H1 (cell line): Measurements from ENCODE around the gene FSTL4. TPM values are rescaled to one million over a fixed set of nuclear protein-coding genes. Genes with fewer than 3 reads are reported as not detected.

Experiments
- CTCF ChIA-PET: fragments of 300-600 bp; sonication (Branson Sonifier 250); formaldehyde crosslinking; loops from one replicate; lab custom pipeline; 2021; ENCODE audit not compliant: partially characterized antibody; lab: Charles Lee
- POLR2A ChIA-PET: fragments of 300-600 bp; sonication (Branson Sonifier 250); formaldehyde crosslinking; loops from one replicate; lab custom pipeline; 2021; ENCODE audit warnings: inconsistent platforms; ENCODE audit not compliant: partially characterized antibody; lab: Charles Lee
- DNase-seq, 2 experiments: peaks; one replicate each; pipeline versions ENCODE4 v3.0.0 to v3.0.0-alpha.2; 2010 to 2022; ENCODE audit warnings: low spot score in 2 of 2, low read depth in 1 of 2, mixed read lengths in 1 of 2
- FAIRE-seq: peaks from 2 replicates; lab custom pipeline; 2011; peaks lifted over from hg19 to GRCh38; lab: Jason Lieb, UNC
- H2AFZ ChIP-seq: 2 replicates; pipeline ENCODE4 v1.8.1; 2012; ENCODE audit warnings: low read length, inconsistent platforms
- H2AK5ac ChIP-seq: 2 replicates; pipeline ENCODE4 v1.6.1; 2013; ENCODE audit warnings: low read depth, low read length
- H2BK120ac ChIP-seq: replicated peaks from 2 replicates; pipeline ENCODE3; 2013; ENCODE audit warnings: low read depth, low read length, inconsistent platforms
- H2BK12ac ChIP-seq: 2 replicates; pipeline ENCODE4 v1.6.1; 2013; ENCODE audit warnings: low read depth, low read length
- H2BK15ac ChIP-seq: 2 replicates; pipeline ENCODE4 v1.6.1; 2013; ENCODE audit warnings: low read length
- H2BK20ac ChIP-seq: 2 replicates; pipeline ENCODE4 v1.6.1; 2013; ENCODE audit warnings: low read length
- H2BK5ac ChIP-seq: 2 replicates; pipeline ENCODE4 v1.6.1; 2013; ENCODE audit warnings: low read depth, low read length
- H3K14ac ChIP-seq: 2 replicates; pipeline ENCODE4 v1.6.1; 2013; ENCODE audit warnings: inconsistent platforms; ENCODE audit not compliant: insufficient read length
- H3K18ac ChIP-seq: 2 replicates; pipeline ENCODE4 v1.6.1; 2013; ENCODE audit warnings: low read length; ENCODE audit errors: extremely low read depth
- H3K23ac ChIP-seq: 2 replicates; pipeline ENCODE4 v1.6.1; 2013; ENCODE audit warnings: inconsistent platforms; ENCODE audit not compliant: insufficient read length
- H3K23me2 ChIP-seq: 2 replicates; pipeline ENCODE4 v1.6.1; 2013; ENCODE audit warnings: low read depth, low read length
- H3K27ac ChIP-seq: 2 replicates; pipeline ENCODE4 v1.6.1; 2011; ENCODE audit warnings: low read depth, low read length, inconsistent platforms
- H3K27me3 ChIP-seq, 4 experiments: replicated peaks in 1 of 4; 1 replicate in 1 of 4; 2 replicates in 3 of 4; pipeline versions ENCODE4 v1.6.1 to v1.8.1; 2011 to 2013; ENCODE audit warnings: low read length in 3 of 4, mild to moderate bottlenecking in 3 of 4, inconsistent platforms in 2 of 4, mixed read lengths in 2 of 4, moderate library complexity in 1 of 4; ENCODE audit not compliant: control insufficient read depth in 3 of 4, insufficient read depth in 3 of 4; ENCODE audit errors: extremely low read depth in 1 of 4
- H3K36me3 ChIP-seq, 4 experiments: 2 replicates each; pipeline versions ENCODE4 v1.6.1 to v1.8.1; 2011 to 2013; ENCODE audit warnings: mild to moderate bottlenecking in 4 of 4, low read length in 3 of 4, moderate library complexity in 2 of 4, control low read depth in 1 of 4, inconsistent platforms in 1 of 4; ENCODE audit not compliant: insufficient read depth in 4 of 4, control insufficient read depth in 2 of 4
- H3K4ac ChIP-seq: replicated peaks from 2 replicates; pipeline ENCODE3; 2013; ENCODE audit warnings: low read length, low read depth, mixed read lengths, inconsistent platforms; ENCODE audit not compliant: insufficient read length
- H3K4me1 ChIP-seq, 4 experiments: replicated peaks in 1 of 4; 1 replicate in 1 of 4; 2 replicates in 3 of 4; pipeline versions ENCODE4 v1.6.1 to v1.8.1; 2011 to 2013; ENCODE audit warnings: low read length in 3 of 4, inconsistent platforms in 2 of 4, mixed read lengths in 1 of 4; ENCODE audit not compliant: insufficient read depth in 4 of 4, control insufficient read depth in 3 of 4
- H3K4me2 ChIP-seq, 2 experiments: 2 replicates each; pipeline versions ENCODE4 v1.6.1 to v1.8.1; 2011 to 2013; ENCODE audit warnings: low read depth in 2 of 2, low read length in 2 of 2, control low read depth in 1 of 2, inconsistent platforms in 1 of 2, mild to moderate bottlenecking in 1 of 2; ENCODE audit not compliant: insufficient read depth in 1 of 2
- H3K4me3 ChIP-seq, 4 experiments: fragments of 200-600, 300-600 bp in 1 of 4; sonication (generic), shearing (Covaris generic), sonication (Bioruptor Twin) in 1 of 4; 2 replicates each; pipeline versions ENCODE4 v1.5.1 to v1.8.1; 2011 to 2016; ENCODE audit warnings: low read length in 4 of 4, low read depth in 3 of 4, control low read depth in 2 of 4, inconsistent platforms in 2 of 4, mild to moderate bottlenecking in 2 of 4, mixed read lengths in 1 of 4, moderate library complexity in 1 of 4; ENCODE audit not compliant: insufficient read depth in 2 of 4; ENCODE audit errors: extremely low read depth in 1 of 4
- H3K56ac ChIP-seq: replicated peaks from 2 replicates; pipeline ENCODE3; 2013; ENCODE audit warnings: low read depth, mild to moderate bottlenecking, mixed read lengths, low read length, inconsistent platforms; ENCODE audit not compliant: insufficient read length
- H3K79me1 ChIP-seq: 2 replicates; pipeline ENCODE4 v1.6.1; 2013; ENCODE audit warnings: low read depth, low read length, control low read depth
- H3K79me2 ChIP-seq, 2 experiments: 2 replicates each; pipeline versions ENCODE4 v1.6.1 to v1.8.1; 2012 to 2013; ENCODE audit warnings: low read length in 2 of 2, mild to moderate bottlenecking in 2 of 2, inconsistent platforms in 1 of 2; ENCODE audit not compliant: insufficient read depth in 2 of 2, control insufficient read depth in 1 of 2
- H3K9ac ChIP-seq, 4 experiments: replicated peaks in 1 of 4; 1 replicate in 1 of 4; 2 replicates in 3 of 4; pipeline versions ENCODE4 v1.6.1 to v1.8.1; 2011 to 2013; ENCODE audit warnings: low read depth in 3 of 4, low read length in 3 of 4, control low read depth in 2 of 4, mild to moderate bottlenecking in 2 of 4, moderate library complexity in 2 of 4, inconsistent platforms in 1 of 4; ENCODE audit errors: extremely low read depth in 1 of 4
- H3K9me3 ChIP-seq, 2 experiments: 2 replicates each; pipeline versions ENCODE4 v1.6.1 to v1.8.1; 2012 to 2013; ENCODE audit warnings: mild to moderate bottlenecking in 2 of 2, moderate library complexity in 2 of 2, control low read depth in 1 of 2, inconsistent platforms in 1 of 2, low read depth in 1 of 2, low read length in 1 of 2, mixed read lengths in 1 of 2; ENCODE audit not compliant: insufficient read depth in 2 of 2
- H4K20me1 ChIP-seq, 2 experiments: replicated peaks in 1 of 2; 2 replicates each; pipeline versions ENCODE3 to v1.8.1; 2011 to 2013; ENCODE audit warnings: inconsistent platforms in 2 of 2, low read length in 2 of 2, mild to moderate bottlenecking in 1 of 2; ENCODE audit not compliant: insufficient read depth in 2 of 2, control insufficient read depth in 1 of 2
- H4K5ac ChIP-seq: 2 replicates; pipeline ENCODE4 v1.6.1; 2013; ENCODE audit warnings: low read length, low read depth, mixed read lengths, inconsistent platforms; ENCODE audit not compliant: insufficient read length
- H4K8ac ChIP-seq: 2 replicates; pipeline ENCODE4 v1.8.0; 2013; ENCODE audit warnings: mild to moderate bottlenecking, moderate library complexity, low read length, inconsistent platforms; ENCODE audit not compliant: insufficient read depth; ENCODE audit errors: extremely low read depth
- H4K91ac ChIP-seq: replicated peaks from 2 replicates; pipeline ENCODE3; 2013; ENCODE audit warnings: low read length, mixed read lengths, inconsistent platforms; ENCODE audit not compliant: insufficient read length
- BCL11A ChIP-seq, 2 experiments: IDR thresholded peaks; one replicate each; pipeline ENCODE4 v1.6.1; 2011; ENCODE audit warnings: low read depth in 2 of 2, low read length in 2 of 2, mild to moderate bottlenecking in 2 of 2
- CHD2 ChIP-seq: IDR thresholded peaks from 2 replicates; pipeline ENCODE4 v1.6.1; 2012; ENCODE audit warnings: low read length, improper control_type of control experiment
- FOSL1 ChIP-seq: IDR thresholded peaks from 2 replicates; pipeline ENCODE4 v1.6.1; 2011; ENCODE audit warnings: mild to moderate bottlenecking, low read depth, low read length, moderate library complexity; ENCODE audit not compliant: insufficient read depth
- GABPA ChIP-seq: IDR thresholded peaks from 2 replicates; pipeline ENCODE4 v1.6.1; 2011; ENCODE audit warnings: mild to moderate bottlenecking, low read length, moderate library complexity, borderline replicate concordance; ENCODE audit not compliant: insufficient read depth
- KDM1A ChIP-seq: fragments of 200-600, 300-600 bp; sonication (generic); IDR thresholded peaks from 2 replicates; pipeline ENCODE4 v1.7.1; 2016; ENCODE audit warnings: mild to moderate bottlenecking, low read length, borderline replicate concordance
- NANOG ChIP-seq: IDR thresholded peaks from 2 replicates; pipeline ENCODE4 v1.6.1; 2011; ENCODE audit warnings: low read length, low read depth, mild to moderate bottlenecking, inconsistent platforms; ENCODE audit not compliant: insufficient read depth, poor library complexity, severe bottlenecking
- POLR2A ChIP-seq, 2 experiments: IDR thresholded peaks; 1 replicate in 1 of 2; 2 replicates in 1 of 2; pipeline ENCODE4 v1.6.1; 2011; ENCODE audit warnings: low read depth in 2 of 2, low read length in 2 of 2, mild to moderate bottlenecking in 2 of 2; ENCODE audit errors: control extremely low read depth in 1 of 2
- POU5F1 ChIP-seq: IDR thresholded peaks from 2 replicates; pipeline ENCODE4 v1.6.1; 2011; ENCODE audit warnings: low read depth, mild to moderate bottlenecking, low read length, moderate library complexity
- RFX5 ChIP-seq: IDR thresholded peaks from 2 replicates; pipeline ENCODE4 v1.6.1; 2011; ENCODE audit warnings: low read depth, low read length, improper control_type of control experiment, borderline replicate concordance
- RXRA ChIP-seq: IDR thresholded peaks from 2 replicates; pipeline ENCODE4 v1.6.1; 2011; ENCODE audit warnings: low read depth, mild to moderate bottlenecking, low read length, moderate library complexity; ENCODE audit not compliant: insufficient read depth
- SAP30 ChIP-seq: fragments of 300-600 bp; sonication (generic); IDR thresholded peaks from 2 replicates; pipeline ENCODE4 v1.7.1; 2012; ENCODE audit warnings: low read length, moderate library complexity, mild to moderate bottlenecking, inconsistent platforms; ENCODE audit not compliant: insufficient read depth, insufficient replicate concordance
- SP1 ChIP-seq: IDR thresholded peaks from 2 replicates; pipeline ENCODE4 v1.6.1; 2011; ENCODE audit warnings: low read depth, low read length
- SP2 ChIP-seq: IDR thresholded peaks from 2 replicates; pipeline ENCODE4 v1.6.1; 2012; ENCODE audit warnings: mild to moderate bottlenecking, low read length, inconsistent platforms
- YY1 ChIP-seq: IDR thresholded peaks from 2 replicates; pipeline ENCODE4 v1.6.1; 2011; ENCODE audit warnings: low read depth, mild to moderate bottlenecking, low read length
- WGBS, 2 experiments: shearing (Covaris generic) in 1 of 2; methylation state at CpG; one replicate each; pipeline versions ENCODE4 v1.1.6 to v1.1.7; 2013 to 2015; ENCODE audit warnings: low lambda C conversion rate in 2 of 2, mixed read lengths in 2 of 2, inconsistent platforms in 1 of 2, low coverage in 1 of 2, missing lambda C conversion rate in 1 of 2; ENCODE audit not compliant: insufficient replicate concordance in 2 of 2, insufficient coverage in 1 of 2, insufficient read length in 1 of 2; ENCODE audit errors: extremely low coverage in 1 of 2, missing lambda C conversion rate in 1 of 2; 5-methylcytosine and 5-hydroxymethylcytosine counted together
- polyA plus RNA-seq, 7 experiments: library from polyadenylated mRNA; depleted of rRNA in 3 of 7; stranded (reverse) in 5 of 7; unstranded in 2 of 7; fragments of >200 nt in 5 of 7; fragments of 200-250 nt in 2 of 7; gene quantifications; 1 replicate in 5 of 7; 2 replicates in 1 of 7; 4 replicates in 1 of 7; pipeline versions ENCODE4 v1.2.1 to v1.2.3, GENCODE V29; 2011 to 2013; ENCODE audit warnings: missing spikeins in 2 of 7, mixed read lengths in 2 of 7
- total RNA-seq: library from RNA; stranded (reverse); fragmentation: NEBNext Ultra II Directional; extraction: Animal tissue kit (Norgen Biotek cat#: 25700); gene quantifications from 2 replicates; pipeline ENCODE4 v1.2.1, GENCODE V29; 2021

FSTL4 gene
- total and polyA plus RNA-seq, 2 of the 8 experiments (the other 6 are each of a cell fraction or from before 2014, with no cell fraction given): 3.1 to 4.1 TPM

GRCh38 chr5:133244242-133244641 lies 368.1 kb downstream of the FSTL4 start:
- Histone ChIP-seq H3K79me2 (no peaks in the 10 kb centered on the region), H4K91ac (peak overlapping the region; percentile 75), H3K79me1 (no peaks in the 10 kb centered on the region; the same call in 1 of the 2 replicates), H4K5ac (no peak overlapping the region), H3K4me1 (peaks cover 0 to 4% (median 1%) of the 10 kb centered on the region in 4 experiments; a peak in 2 of 7 replicates), H3K9ac (no peak overlapping the region), H3K27ac (no peak overlapping the region), H3K23ac (no peak overlapping the region), H3K18ac (no peak overlapping the region), H3K56ac (no peak overlapping the region), H3K9me3 (no peaks in the 10 kb centered on the region), H2BK5ac (0 out of 2 replicates have a peak overlapping the region, but pooled peaks have one; percentile 2), H4K8ac (no peak overlapping the region), H3K4me3 (no peak overlapping the region), H3K36me3 (no peaks in the 10 kb centered on the region), H2BK20ac (peak overlapping the region; percentile 61; the same call in 1 of the 2 replicates), H2BK15ac (no peak overlapping the region), H2BK120ac (no peak overlapping the region), H3K23me2 (no peaks in the 10 kb centered on the region), H2AK5ac (no peak overlapping the region), H3K27me3 (no peaks in the 10 kb centered on the region), H3K4ac (no peak overlapping the region), H4K20me1 (no peaks in the 10 kb centered on the region), H3K4me2 (no peak overlapping the region), H2BK12ac (0 out of 2 replicates have a peak overlapping the region, but pooled peaks have one; percentile 39), H3K14ac (no peak overlapping the region), H2AFZ (no peak overlapping the region)
- DNase-seq: no peak
- 88% methylated on average over 7 of the region's 7 CpGs; no CpG with 5 or more reads in 1 of the 2 experiments for WGBS, 2 experiments
- CTCF ChIA-PET: interaction anchor here (8.7 kb wide), 1 partner anchor 129 kb away, joined by 150 read pairs; no protein-coding TSS in a partner anchor
- no peak for FAIRE-seq
- POLR2A ChIA-PET: no interaction called here
- TF ChIP-seq YY1: no peak
- TF ChIP-seq BCL11A (IDR thresholded peaks at IDR 0.05; ENCODE audit: low read depth in 2 of 2, low read length in 2 of 2): no peak
- no peak for TF ChIP-seq RXRA
- TF ChIP-seq NANOG: no peak
- no peak for TF ChIP-seq POU5F1
- TF ChIP-seq SP1: no peak
- TF ChIP-seq KDM1A: no peak
- TF ChIP-seq SAP30: no peak
- TF ChIP-seq GABPA: no peak
- no peak for TF ChIP-seq RFX5
- no peak for TF ChIP-seq SP2
- TF ChIP-seq CHD2: no peak
- TF ChIP-seq FOSL1: no peak
- no peak for TF ChIP-seq POLR2A (IDR thresholded peaks at IDR 0.05; ENCODE audit: control extremely low read depth in 1 of 2, low read depth in 2 of 2, low read length in 2 of 2)
